HCT116 (cell line): Measurements from ENCODE around the gene PIEZO2. TPM values are rescaled to one million over a fixed set of nuclear protein-coding genes. Genes with fewer than 3 reads are reported as not detected.

Experiments
- ATAC-seq: fragments of 200-7000 bp; cut with Tn5 transposase; 2 replicates; pipeline ENCODE4 v1.9.1; 2020; ENCODE audit warnings: mild to moderate bottlenecking, moderate library complexity
- BruUV-seq: library from RNA; stranded (reverse); fragments of 400-500 nt; replicated peaks from 2 replicates; lab custom pipeline; 2021; lab: Mats Ljungman, UMichigan
- CTCF ChIA-PET: fragments of 300-600 bp; sonication (Branson Sonifier 250); formaldehyde crosslinking; loops from one replicate; lab custom pipeline; 2021; ENCODE audit warnings: antibody characterized with exemption; lab: Charles Lee
- POLR2A ChIA-PET: fragments of 300-600, 350-600 bp; sonication (Branson Sonifier 250); formaldehyde crosslinking; loops from one replicate; lab custom pipeline; 2021; ENCODE audit warnings: antibody characterized with exemption; lab: Charles Lee
- RAD21 ChIA-PET, 2 experiments: fragments of 300-600 bp; sonication (Branson Sonifier 250); formaldehyde crosslinking; loops; one replicate each; lab custom pipeline; 2023; ENCODE audit warnings: low total read pairs in 2 of 2; ENCODE audit not compliant: uncharacterized antibody in 2 of 2, unreplicated experiment in 2 of 2, low non-redundant PET in 1 of 2; lab: Charles Lee
- DNase-seq: peaks from one replicate; pipeline ENCODE4 v3.0.0-alpha.2; 2010; ENCODE audit warnings: low read depth, low spot score
- H2AFZ ChIP-seq: fragments of 200-600 bp; shearing (Covaris generic), sonication (generic); 2 replicates; pipeline ENCODE4 v1.6.1; 2017; ENCODE audit warnings: low read depth, mixed run types, mixed read lengths, antibody characterized with exemption, low read length; ENCODE audit not compliant: poor library complexity, severe bottlenecking
- H3K27ac ChIP-seq: 2 replicates; pipeline ENCODE4 v1.5.1; 2012; ENCODE audit warnings: low read depth, low read length
- H3K27me3 ChIP-seq: fragments of 200-600 bp; sonication (generic); 2 replicates; pipeline ENCODE4 v1.6.1; 2016; ENCODE audit warnings: mixed run types, low read length, mixed read lengths; ENCODE audit not compliant: insufficient read depth
- H3K36me3 ChIP-seq, 2 experiments: fragments of 200-500 bp in 1 of 2; fragments of 200-600 bp in 1 of 2; sonication (Bioruptor generic) in 1 of 2; sonication (generic) in 1 of 2; 2 replicates each; pipeline versions ENCODE4 v1.5.1 to v1.6.1; 2014 to 2016; ENCODE audit warnings: low read length in 2 of 2, inconsistent platforms in 1 of 2, mixed read lengths in 1 of 2, mixed run types in 1 of 2; ENCODE audit not compliant: insufficient read depth in 2 of 2, control insufficient read depth in 1 of 2
- H3K4me1 ChIP-seq, 2 experiments: fragments of 200-600 bp in 1 of 2; sonication (generic) in 1 of 2; 2 replicates each; pipeline versions ENCODE4 v1.5.1 to v1.6.1; 2012 to 2017; ENCODE audit warnings: low read length in 2 of 2, inconsistent platforms in 1 of 2, mild to moderate bottlenecking in 1 of 2, mixed read lengths in 1 of 2, mixed run types in 1 of 2, moderate library complexity in 1 of 2; ENCODE audit not compliant: insufficient read depth in 2 of 2, control insufficient read depth in 1 of 2
- H3K4me2 ChIP-seq: fragments of 200-600 bp; sonication (generic); 2 replicates; pipeline ENCODE4 v1.6.1; 2017; ENCODE audit warnings: mixed run types, low read length, mixed read lengths
- H3K4me3 ChIP-seq, 2 experiments: fragments of 200-600 bp in 1 of 2; sonication (generic) in 1 of 2; replicated peaks in 1 of 2; 2 replicates each; pipeline ENCODE4 v1.5.1; 2011 to 2016; ENCODE audit warnings: low read length in 2 of 2, control low read depth in 1 of 2, low read depth in 1 of 2, mild to moderate bottlenecking in 1 of 2, mixed read lengths in 1 of 2, mixed run types in 1 of 2
- H3K79me2 ChIP-seq: fragments of 200-600 bp; sonication (generic); 2 replicates; pipeline ENCODE4 v1.6.1; 2017; ENCODE audit warnings: mild to moderate bottlenecking, mixed run types, low read length, moderate library complexity, mixed read lengths; ENCODE audit not compliant: insufficient read depth
- H3K9ac ChIP-seq: fragments of 200-600 bp; sonication (generic); 2 replicates; pipeline ENCODE4 v1.6.1; 2016; ENCODE audit warnings: low read length, mixed read lengths
- H3K9me2 ChIP-seq: fragments of 200-600 bp; sonication (generic), shearing (Covaris generic); 2 replicates; pipeline ENCODE4 v1.6.1; 2017; ENCODE audit warnings: mixed run types, mild to moderate bottlenecking, moderate library complexity; ENCODE audit not compliant: insufficient read depth
- H3K9me3 ChIP-seq, 2 experiments: fragments of 200-500 bp in 1 of 2; fragments of 200-600 bp in 1 of 2; sonication (Bioruptor generic) in 1 of 2; sonication (generic) in 1 of 2; 2 replicates each; pipeline ENCODE4 v1.6.1; 2014 to 2017; ENCODE audit warnings: low read length in 2 of 2, mixed read lengths in 2 of 2, inconsistent platforms in 1 of 2, low read depth in 1 of 2, mild to moderate bottlenecking in 1 of 2, mixed run types in 1 of 2, moderate library complexity in 1 of 2; ENCODE audit not compliant: control insufficient read depth in 1 of 2, insufficient read depth in 1 of 2
- H4K20me1 ChIP-seq: fragments of 200-600 bp; sonication (generic), shearing (Covaris generic); 2 replicates; pipeline ENCODE4 v1.6.1; 2017; ENCODE audit warnings: mixed run types, mild to moderate bottlenecking, moderate library complexity; ENCODE audit not compliant: insufficient read depth
- CEBPB ChIP-seq: IDR thresholded peaks from 2 replicates; pipeline ENCODE4 v1.6.1; 2012; ENCODE audit warnings: low read depth
- EGR1 ChIP-seq: IDR thresholded peaks from 2 replicates; pipeline ENCODE4 v1.6.1; 2012; ENCODE audit warnings: low read depth
- JUND ChIP-seq: IDR thresholded peaks from 2 replicates; pipeline ENCODE4 v1.6.1; 2012
- POLR2A ChIP-seq: IDR thresholded peaks from 2 replicates; pipeline ENCODE4 v1.7.0; 2011; ENCODE audit warnings: borderline replicate concordance; ENCODE audit not compliant: insufficient read depth, insufficient read length; ENCODE audit errors: extremely low read depth
- POLR2AphosphoS5 ChIP-seq: IDR thresholded peaks from 2 replicates; pipeline ENCODE4 v1.6.1; 2011; ENCODE audit warnings: mild to moderate bottlenecking, low read depth, low read length, moderate library complexity
- YY1 ChIP-seq: IDR thresholded peaks from 2 replicates; pipeline ENCODE4 v1.6.1; 2011; ENCODE audit warnings: low read length, low read depth, moderate library complexity, mild to moderate bottlenecking; ENCODE audit not compliant: insufficient replicate concordance; ENCODE audit errors: extremely low read depth
- intact Hi-C: fragments of 100-400 bp; cut with micrococcal nuclease; formaldehyde crosslinking; loops from 2 replicates; pipeline ENCODE4 v1.10.0; 2022
- total RNA-seq: library from RNA; stranded (reverse); gene quantifications from one replicate; pipeline ENCODE4 v1.2.1, GENCODE V29; 2021; ENCODE audit not compliant: unreplicated experiment

PIEZO2 gene
- total RNA-seq, 1 experiment from 2014 or later, result 0.34 TPM

GRCh38 chr18:10748641-10749040, 400.7 kb downstream of the PIEZO2 start:
- Histone ChIP-seq H3K9ac (no peak overlapping the region), H3K4me1 (no peaks in the 10 kb centered on the region), H3K27ac (no peak overlapping the region), H3K4me3 (no peak overlapping the region), H2AFZ (no peak overlapping the region), H3K9me3 (no peaks in the 10 kb centered on the region), H3K9me2 (no peaks in the 10 kb centered on the region), H4K20me1 (no peaks in the 10 kb centered on the region), H3K27me3 (peaks cover 58% of the 10 kb centered on the region), H3K36me3 (no peaks in the 10 kb centered on the region)
- POLR2A ChIA-PET, result no interaction called here
- DNase-seq (no peak), ATAC-seq (no peak)
- BruUV-seq, result no TSS peak
- CTCF ChIA-PET, result no interaction called here
- RAD21 ChIA-PET, result no interaction called here
- intact Hi-C loops, result no loop called here
- TF ChIP-seq JUND, result no peak
- no peak for TF ChIP-seq YY1
- no peak for TF ChIP-seq POLR2A
- no peak for TF ChIP-seq EGR1
- TF ChIP-seq, all 23 proteins: peak for 0
- no peaks in the 10 kb centered on the region for H3K79me2 ChIP-seq
- no peak overlapping the region for H3K4me2 ChIP-seq

DNA sequence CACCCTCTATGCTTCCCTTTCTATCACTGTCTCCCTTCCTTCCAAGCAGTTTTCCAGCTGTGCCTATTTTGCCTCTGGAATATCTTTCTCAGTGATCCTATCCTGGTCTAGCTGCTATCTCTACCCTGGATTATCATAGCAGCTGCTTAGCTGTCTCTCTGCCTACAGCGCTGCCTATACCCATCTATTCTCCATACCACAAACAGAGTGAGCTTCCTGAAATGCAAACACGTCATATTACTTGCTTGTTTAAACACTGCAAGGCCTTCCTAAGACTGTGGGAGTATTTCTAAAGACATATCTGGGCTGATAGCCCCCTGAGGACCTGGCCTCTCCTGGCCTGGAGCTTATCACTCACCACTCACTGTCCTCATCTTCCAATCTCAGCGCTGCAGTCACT, 403.4 kb downstream of the PIEZO2 start:
- H3K9ac ChIP-seq, result no peak overlapping the region
- intact Hi-C loops, result no loop called here
- no peaks in the 10 kb centered on the region for H3K4me1 ChIP-seq
- no peaks in the 10 kb centered on the region for H3K9me2 ChIP-seq
- no TSS peak for BruUV-seq
- ATAC-seq, result no peak
- H4K20me1 ChIP-seq, result no peaks in the 10 kb centered on the region
- H3K4me3 ChIP-seq, result no peak overlapping the region
- H2AFZ ChIP-seq, result no peak overlapping the region
- H3K36me3 ChIP-seq, result no peaks in the 10 kb centered on the region
- no peak overlapping the region for H3K27ac ChIP-seq
- no peaks in the 10 kb centered on the region for H3K9me3 ChIP-seq
- RAD21 ChIA-PET, result no interaction called here
- no peak for DNase-seq
- POLR2A ChIA-PET, result no interaction called here
- CTCF ChIA-PET, result no interaction called here
- no peak overlapping the region for H3K4me2 ChIP-seq
- no peak for TF ChIP-seq CEBPB
- TF ChIP-seq POLR2AphosphoS5, result no peak
- no peaks in the 10 kb centered on the region for H3K79me2 ChIP-seq
- H3K27me3 ChIP-seq, result peaks cover 54% of the 10 kb centered on the region
